CD4-positive, alpha-beta T cell (primary cell): ENCODE measurements around the gene SLC25A1. TPM values are rescaled to one million over a fixed set of nuclear protein-coding genes. Genes with fewer than 3 reads are reported as not detected.

ENCODE experiments used
- ATAC-seq: fragments of 200-7000 bp; cut with Tn5 transposase; one replicate; pipeline ENCODE4 v1.10.0; 2022; ENCODE audit warnings: mild to moderate bottlenecking; ENCODE audit not compliant: poor library complexity
- CTCF ChIA-PET: fragments of 350-600 bp; sonication (Branson Sonifier 250); formaldehyde crosslinking; loops from one replicate; lab custom pipeline; 2021; ENCODE audit warnings: antibody characterized with exemption, inconsistent platforms; lab: Charles Lee
- POLR2A ChIA-PET: fragments of 350-600 bp; sonication (Branson Sonifier 250); formaldehyde crosslinking; loops from one replicate; lab custom pipeline; 2021; ENCODE audit warnings: antibody characterized with exemption, inconsistent platforms; lab: Charles Lee
- DNase-seq, 14 experiments: peaks; one replicate each; pipeline ENCODE4 v3.0.0-alpha.2; 2013 to 2020; ENCODE audit warnings: mixed read lengths in 2 of 14
- H3K27ac ChIP-seq, 2 donors: one replicate each; pipeline versions ENCODE4 v1.5.1 to v1.7.0; 2013; ENCODE audit warnings: low read length in 2 of 2, low read depth in 1 of 2, mild to moderate bottlenecking in 1 of 2
- H3K27me3 ChIP-seq, 2 experiments: 1 replicate in 1 of 2; 2 replicates in 1 of 2; pipeline versions ENCODE4 v1.6.1 to v1.7.0; 2013; ENCODE audit warnings: low read length in 2 of 2, control low read depth in 1 of 2, mild to moderate bottlenecking in 1 of 2, moderate library complexity in 1 of 2; ENCODE audit not compliant: insufficient read depth in 2 of 2, control insufficient read depth in 1 of 2
- H3K36me3 ChIP-seq: one replicate; pipeline ENCODE4 v1.6.1; 2013; ENCODE audit warnings: low read length, control low read depth; ENCODE audit not compliant: insufficient read depth
- H3K4me1 ChIP-seq: one replicate; pipeline ENCODE4 v1.6.1; 2013; ENCODE audit warnings: low read length, control low read depth; ENCODE audit not compliant: insufficient read depth
- H3K4me3 ChIP-seq: one replicate; pipeline ENCODE4 v1.5.1; 2013; ENCODE audit warnings: mild to moderate bottlenecking, low read length, moderate library complexity
- H3K9me3 ChIP-seq, 2 experiments: 1 replicate in 1 of 2; 2 replicates in 1 of 2; pipeline versions ENCODE4 v1.6.1 to v1.7.0; 2013; ENCODE audit warnings: low read length in 2 of 2, mild to moderate bottlenecking in 2 of 2, control low read depth in 1 of 2, moderate library complexity in 1 of 2; ENCODE audit not compliant: control insufficient read depth in 1 of 2, insufficient read depth in 1 of 2
- H3K27ac Mint-ChIP-seq: one replicate; pipeline ENCODE4 v1.8.0; 2020; ENCODE audit warnings: mixed read lengths
- H3K27me3 Mint-ChIP-seq: one replicate; pipeline ENCODE4 v1.8.0; 2021; ENCODE audit warnings: mixed read lengths
- H3K36me3 Mint-ChIP-seq: one replicate; pipeline ENCODE4 v1.8.0; 2021; ENCODE audit warnings: low read depth, mixed read lengths
- H3K4me1 Mint-ChIP-seq: one replicate; pipeline ENCODE4 v1.8.0; 2021; ENCODE audit warnings: low read depth, mixed read lengths
- H3K4me3 Mint-ChIP-seq: one replicate; pipeline ENCODE4 v1.8.0; 2020; ENCODE audit warnings: mild to moderate bottlenecking, mixed read lengths
- H3K9me3 Mint-ChIP-seq: one replicate; pipeline ENCODE4 v1.8.0; 2020; ENCODE audit warnings: mixed read lengths
- CTCF ChIP-seq: fragments of 200-600 bp; IDR thresholded peaks from one replicate; pipeline ENCODE4 v1.8.0; 2022; ENCODE audit warnings: antibody characterized with exemption, mild to moderate bottlenecking
- intact Hi-C, 2 experiments: fragments of 100-400 bp; cut with DNase I in 1 of 2; cut with micrococcal nuclease in 1 of 2; formaldehyde crosslinking; loops; one replicate each; pipeline versions ENCODE4 v1.15.1 to v1.9.0; 2023 to 2025; cut with DNase I, micrococcal nuclease
- total RNA-seq, 174 experiments: library from RNA in 2 of 174; stranded (reverse) in 2 of 174; gene quantifications; one replicate each; pipeline ENCODE4 v1.2.3 and lab custom pipeline; 2021 to 2026

Gene SLC25A1
- total RNA-seq, 2 experiments from 2014 or later, result 17.6 to 18.0 TPM

- POLR2A ChIA-PET, result interaction anchor here (1.8 kb wide), 1 partner anchor 15 kb away, joined by 7 read pairs; the partner anchor contains the start of gene ESS2
- ATAC-seq, result no peak
- Mint-ChIP-seq H3K4me3 (no peak overlapping the region), H3K36me3 (peaks cover 32% of the 10 kb centered on the region), H3K27ac (no peak overlapping the region), H3K4me1 (no peaks in the 10 kb centered on the region), H3K27me3 (no peaks in the 10 kb centered on the region), H3K9me3 (no peaks in the 10 kb centered on the region)
- TF ChIP-seq CTCF, result no peak
- Histone ChIP-seq H3K27ac (no peak overlapping the region), H3K4me3 (no peak overlapping the region), H3K4me1 (no peaks in the 10 kb centered on the region), H3K36me3 (peaks cover 21% of the 10 kb centered on the region), H3K27me3 (no peaks in the 10 kb centered on the region), H3K9me3 (no peaks in the 10 kb centered on the region)
- DNase-seq, result no peak
- intact Hi-C loops, result no loop called here
- CTCF ChIA-PET, result interaction anchor here (0.5 to 1.9 kb wide), 2 partner anchors 14 to 601 kb away, joined by 3 to 5 read pairs; no protein-coding TSS in a partner anchor
These were observed 48.7 kb downstream of the SLC25A1 start for GRCh38 chr22:19129871-19130270.

GRCh38 chr22:19128946-19129727, 49.4 kb downstream of the SLC25A1 start:
- no peaks in the 10 kb centered on the region for H3K9me3 ChIP-seq
- no peak overlapping the region for H3K27ac ChIP-seq
- H3K4me3 ChIP-seq, result no peak overlapping the region
- H3K36me3 Mint-ChIP-seq, result peaks cover 26% of the 10 kb centered on the region
- H3K36me3 ChIP-seq, result peaks cover 13% of the 10 kb centered on the region
- H3K4me1 ChIP-seq, result no peaks in the 10 kb centered on the region
- ATAC-seq (no peak), DNase-seq (no peak)
- H3K4me1 Mint-ChIP-seq, result no peaks in the 10 kb centered on the region
- intact Hi-C loops, result no loop called here
- no peak for TF ChIP-seq CTCF
- H3K4me3 Mint-ChIP-seq, result no peak overlapping the region
- POLR2A ChIA-PET, result interaction anchor here (1.8 kb wide), 1 partner anchor 15 kb away, joined by 7 read pairs; the partner anchor contains the start of gene ESS2
- H3K27me3 ChIP-seq, result no peaks in the 10 kb centered on the region
- no peaks in the 10 kb centered on the region for H3K9me3 Mint-ChIP-seq
- CTCF ChIA-PET, result interaction anchor here (0.5 kb wide), 1 partner anchor 601 kb away, joined by 3 read pairs; no protein-coding TSS in a partner anchor
- H3K27ac Mint-ChIP-seq, result no peak overlapping the region
- H3K27me3 Mint-ChIP-seq, result no peaks in the 10 kb centered on the region

- POLR2A ChIA-PET, result interaction anchor here (1.3 kb wide), 1 partner anchor 20 kb away, joined by 3 read pairs; no protein-coding TSS in a partner anchor
- peaks cover 2% of the 10 kb centered on the region for H3K4me1 ChIP-seq
These were observed 50.5 kb downstream of the SLC25A1 start for GRCh38 chr22:19128009-19128401.

More at GRCh38 chr22:19128009-19128401, 50.5 kb downstream of the SLC25A1 start:
- Histone ChIP-seq H3K4me3 (no peak overlapping the region), H3K27ac (no peak overlapping the region), H3K36me3 (peaks cover 4% of the 10 kb centered on the region), H3K9me3 (no peaks in the 10 kb centered on the region), H3K27me3 (no peaks in the 10 kb centered on the region)
- Mint-ChIP-seq H3K4me3 (no peak overlapping the region), H3K4me1 (peaks cover 3% of the 10 kb centered on the region), H3K9me3 (no peaks in the 10 kb centered on the region), H3K27me3 (no peaks in the 10 kb centered on the region), H3K36me3 (peaks cover 15% of the 10 kb centered on the region), H3K27ac (no peak overlapping the region)
- intact Hi-C loops, result no loop called here
- no peak for ATAC-seq
- DNase-seq, result no peak
- no peak for TF ChIP-seq CTCF
- CTCF ChIA-PET, result no interaction called here
